CD4-positive, CD25-positive, alpha-beta regulatory T cell (primary cell): Measurements from ENCODE around the gene CERKL. TPM values are rescaled to one million over a fixed set of nuclear protein-coding genes. Genes with fewer than 3 reads are reported as not detected.

Experiments used
- ATAC-seq, 2 donors: fragments of 150-1000 bp; cut with Tn5 transposase; one replicate each; pipeline ENCODE4 v1.10.0; 2021; ENCODE audit warnings: low read depth in 2 of 2, moderate number of reproducible peaks in 2 of 2, moderate library complexity in 1 of 2
- DNase-seq, 3 donors: peaks; one replicate each; pipeline versions ENCODE4 v3.0.0 to v3.0.0-alpha.2; 2012 to 2022; ENCODE audit warnings: mixed read lengths in 1 of 3
- H3K27ac ChIP-seq: one replicate; pipeline ENCODE4 v1.7.0; 2013; ENCODE audit warnings: mild to moderate bottlenecking, low read length; ENCODE audit not compliant: insufficient read depth, poor library complexity, severe bottlenecking
- H3K27me3 ChIP-seq: one replicate; pipeline ENCODE4 v1.7.0; 2013; ENCODE audit warnings: low read length; ENCODE audit not compliant: control insufficient read depth, insufficient read depth
- H3K36me3 ChIP-seq: one replicate; pipeline ENCODE4 v1.7.0; 2013; ENCODE audit warnings: mild to moderate bottlenecking, low read length, moderate library complexity; ENCODE audit not compliant: control insufficient read depth, insufficient read depth
- H3K4me1 ChIP-seq: 2 replicates; pipeline ENCODE4 v1.7.0; 2013; ENCODE audit warnings: mild to moderate bottlenecking, low read length; ENCODE audit not compliant: insufficient read depth, control insufficient read depth, poor library complexity, severe bottlenecking
- H3K4me3 ChIP-seq: one replicate; pipeline ENCODE4 v1.7.0; 2013; ENCODE audit warnings: low read depth, mild to moderate bottlenecking, low read length, moderate library complexity
- H3K9me3 ChIP-seq, 2 experiments: 1 replicate in 1 of 2; 2 replicates in 1 of 2; pipeline ENCODE4 v1.7.0; 2013; ENCODE audit warnings: low read length in 2 of 2, mild to moderate bottlenecking in 1 of 2, moderate library complexity in 1 of 2; ENCODE audit not compliant: control insufficient read depth in 2 of 2
- H3K27ac Mint-ChIP-seq, 3 donors: one replicate each; pipeline ENCODE4 v1.8.0; 2020 to 2022; ENCODE audit warnings: mild to moderate bottlenecking in 3 of 3, mixed read lengths in 3 of 3, moderate library complexity in 2 of 3
- H3K27me3 Mint-ChIP-seq: one replicate; pipeline ENCODE4 v1.8.0; 2022; ENCODE audit warnings: mild to moderate bottlenecking, mixed read lengths
- H3K36me3 Mint-ChIP-seq: one replicate; pipeline ENCODE4 v1.8.0; 2020; ENCODE audit warnings: mixed read lengths
- H3K4me1 Mint-ChIP-seq, 4 donors: one replicate each; pipeline ENCODE4 v1.8.0; 2020 to 2022; ENCODE audit warnings: mixed read lengths in 4 of 4, mild to moderate bottlenecking in 1 of 4
- H3K4me3 Mint-ChIP-seq, 4 donors: one replicate each; pipeline ENCODE4 v1.8.0; 2020 to 2022; ENCODE audit warnings: mild to moderate bottlenecking in 4 of 4, mixed read lengths in 4 of 4, moderate library complexity in 3 of 4
- H3K9me3 Mint-ChIP-seq, 7 donors: one replicate each; pipeline ENCODE4 v1.8.0; 2020 to 2022; ENCODE audit warnings: mixed read lengths in 7 of 7, mild to moderate bottlenecking in 3 of 7, moderate library complexity in 2 of 7
- polyA plus RNA-seq, 4 donors: library from polyadenylated mRNA; unstranded; fragments of 300-500 nt; fragmentation: Illumina TruSeq; gene quantifications; one replicate each; pipeline ENCODE4 v1.2.3, GENCODE V29; 2021
- total RNA-seq: library from RNA; stranded (reverse); gene quantifications from one replicate; pipeline ENCODE4 v1.2.3, GENCODE V29; 2022

The CERKL gene
- total and polyA plus RNA-seq, 5 donors from 2014 or later = 4.2 to 12.0 (median 9.0) TPM; not detected in 1

DNA sequence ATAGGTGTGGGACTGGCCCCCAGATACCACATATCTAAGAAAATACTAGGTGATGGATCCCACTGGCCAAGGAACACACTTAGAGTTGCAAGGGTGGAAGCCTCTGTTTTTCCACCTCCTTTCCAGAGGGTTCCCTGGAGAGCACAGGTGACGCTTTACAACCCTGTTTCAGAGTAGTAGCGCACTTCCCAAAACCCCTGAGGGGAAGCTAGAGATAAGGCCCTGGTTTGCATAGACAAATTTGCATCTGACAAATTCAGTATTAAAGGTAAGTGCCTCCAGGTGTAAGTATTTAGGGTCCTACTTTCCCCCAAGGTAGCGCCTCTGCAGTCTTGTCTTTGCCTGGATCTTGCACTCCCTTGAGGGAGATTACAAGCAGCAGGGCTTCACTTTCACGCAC lies 474 bp upstream of the CERKL start:
- peaks cover 6% of the 10 kb centered on the region for H3K4me1 ChIP-seq
- H3K9me3 ChIP-seq = no peaks in the 10 kb centered on the region
- H3K27me3 ChIP-seq = peaks cover 12% of the 10 kb centered on the region
- DNase-seq = no peak
- no peak for ATAC-seq
- no peak overlapping the region for H3K27ac Mint-ChIP-seq
- H3K27ac ChIP-seq = no peak overlapping the region
- H3K9me3 Mint-ChIP-seq = peaks cover 0 to 2% (median 0%) of the 10 kb centered on the region in 7 donors
- no peak overlapping the region for H3K4me3 ChIP-seq
- peaks cover 3 to 9% (median 5%) of the 10 kb centered on the region in 4 donors for H3K4me1 Mint-ChIP-seq
- H3K36me3 Mint-ChIP-seq = no peaks in the 10 kb centered on the region
- H3K4me3 Mint-ChIP-seq = peak overlapping the region in 2 of 4 donors; percentile 57 to 71
- H3K27me3 Mint-ChIP-seq = peaks cover 57% of the 10 kb centered on the region
- H3K36me3 ChIP-seq = no peaks in the 10 kb centered on the region

DNA sequence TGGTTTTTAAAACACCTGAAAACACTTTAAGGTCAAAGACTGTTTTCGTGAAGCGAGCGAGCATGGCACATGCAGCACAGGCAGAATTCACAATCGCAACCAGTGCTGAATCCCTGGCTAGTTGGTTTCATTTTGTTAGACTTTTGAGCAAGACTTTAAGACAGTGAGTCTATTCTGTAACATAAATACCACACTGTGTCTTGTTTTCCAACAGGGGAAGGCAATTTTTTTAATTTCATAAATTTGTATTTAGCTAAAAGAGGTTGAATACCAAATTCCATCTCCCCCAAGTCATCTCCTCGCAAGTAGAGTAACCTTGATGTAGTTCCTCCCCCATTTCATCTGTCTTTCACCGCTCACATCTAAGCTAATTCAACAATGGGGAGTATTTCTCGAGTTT lies 1.4 kb downstream of the CERKL start:
- Mint-ChIP-seq H3K36me3 (no peaks in the 10 kb centered on the region), H3K27ac (no peak overlapping the region), H3K27me3 (peaks cover 50% of the 10 kb centered on the region), H3K9me3 (peaks cover 0 to 2% (median 0%) of the 10 kb centered on the region in 7 donors), H3K4me1 (peaks cover 3 to 9% (median 5%) of the 10 kb centered on the region in 4 donors), H3K4me3 (no peak overlapping the region)
- H3K4me1 ChIP-seq = peaks cover 6% of the 10 kb centered on the region
- no peaks in the 10 kb centered on the region for H3K9me3 ChIP-seq
- no peak overlapping the region for H3K27ac ChIP-seq
- H3K4me3 ChIP-seq = no peak overlapping the region
- DNase-seq = no peak
- H3K27me3 ChIP-seq = peaks cover 12% of the 10 kb centered on the region
- no peak for ATAC-seq
- H3K36me3 ChIP-seq = no peaks in the 10 kb centered on the region

DNA sequence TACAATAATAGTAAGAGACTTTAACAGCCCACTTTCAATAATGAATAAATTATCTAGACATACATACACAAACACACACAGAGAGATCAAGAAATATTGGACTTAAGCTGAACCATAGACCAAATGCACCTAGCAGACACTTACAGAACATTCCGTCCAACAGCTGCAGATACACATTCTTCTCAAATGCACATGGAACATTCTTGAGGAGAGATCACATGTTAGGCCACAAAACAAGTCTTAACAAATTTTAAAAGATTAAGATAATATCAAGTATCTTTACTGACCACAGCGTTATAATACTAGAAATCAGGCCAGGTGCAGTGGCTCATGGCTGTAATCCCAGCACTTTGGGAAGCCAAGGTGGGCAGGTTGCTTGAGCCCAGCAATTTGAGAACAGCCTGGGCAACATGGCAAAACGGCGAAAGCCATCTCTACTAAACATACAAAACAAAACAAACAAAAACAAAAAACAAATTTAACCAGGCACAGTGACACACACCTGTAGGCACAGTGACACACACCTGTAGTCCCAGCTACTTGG lies 7.4 kb downstream of the CERKL start:
- Histone ChIP-seq H3K4me3 (no peak overlapping the region), H3K27ac (no peak overlapping the region), H3K36me3 (no peaks in the 10 kb centered on the region), H3K27me3 (peaks cover 11% of the 10 kb centered on the region), H3K9me3 (no peaks in the 10 kb centered on the region), H3K4me1 (no peaks in the 10 kb centered on the region)
- DNase-seq (no peak), ATAC-seq (no peak)
- peaks cover 0 to 4% (median 0%) of the 10 kb centered on the region in 7 donors for H3K9me3 Mint-ChIP-seq
- no peak overlapping the region for H3K27ac Mint-ChIP-seq
- H3K4me3 Mint-ChIP-seq = no peak overlapping the region
- peaks cover 27% of the 10 kb centered on the region for H3K27me3 Mint-ChIP-seq
- no peaks in the 10 kb centered on the region for H3K4me1 Mint-ChIP-seq
- no peaks in the 10 kb centered on the region for H3K36me3 Mint-ChIP-seq

DNA sequence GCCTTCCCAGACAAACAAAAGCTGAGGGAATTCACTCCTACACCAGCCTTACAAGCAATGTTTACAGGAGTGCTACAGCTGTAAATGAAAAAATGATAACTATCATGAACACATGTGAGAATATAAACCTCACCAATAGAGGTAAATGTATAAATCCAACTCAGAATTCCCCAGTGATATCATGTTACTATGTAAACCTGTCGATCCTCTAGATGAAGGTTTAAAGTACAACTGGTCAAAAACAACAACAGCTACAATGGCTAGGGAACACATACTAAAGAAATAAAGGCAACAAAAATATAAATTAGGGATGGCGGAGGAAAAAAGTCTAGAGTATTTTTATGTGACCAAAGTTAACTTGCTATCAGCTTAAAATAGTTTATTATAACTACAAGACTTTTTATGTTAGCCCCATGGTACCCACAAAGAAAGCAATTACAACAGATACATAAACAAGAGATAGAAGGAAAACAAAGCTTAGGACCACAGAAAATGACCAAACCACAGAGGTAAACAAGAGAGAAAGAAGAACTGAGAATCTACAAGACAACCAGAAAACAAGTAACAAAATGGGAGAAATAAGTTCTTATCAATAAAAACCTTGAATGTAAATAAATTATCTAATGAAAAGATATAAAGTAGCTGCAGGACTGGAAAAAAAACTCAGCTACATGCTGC lies 8.3 kb downstream of the CERKL start:
- no peaks in the 10 kb centered on the region for H3K4me1 ChIP-seq
- no peaks in the 10 kb centered on the region for H3K36me3 ChIP-seq
- no peak overlapping the region for H3K27ac ChIP-seq
- H3K9me3 ChIP-seq = no peaks in the 10 kb centered on the region
- H3K27me3 Mint-ChIP-seq = peaks cover 26% of the 10 kb centered on the region
- DNase-seq = no peak
- no peaks in the 10 kb centered on the region for H3K4me1 Mint-ChIP-seq
- peaks cover 0 to 4% (median 0%) of the 10 kb centered on the region in 7 donors for H3K9me3 Mint-ChIP-seq
- no peak overlapping the region for H3K27ac Mint-ChIP-seq
- no peaks in the 10 kb centered on the region for H3K36me3 Mint-ChIP-seq
- no peak overlapping the region for H3K4me3 Mint-ChIP-seq
- H3K27me3 ChIP-seq = peaks cover 13% of the 10 kb centered on the region
- ATAC-seq = no peak
- H3K4me3 ChIP-seq = no peak overlapping the region

DNA sequence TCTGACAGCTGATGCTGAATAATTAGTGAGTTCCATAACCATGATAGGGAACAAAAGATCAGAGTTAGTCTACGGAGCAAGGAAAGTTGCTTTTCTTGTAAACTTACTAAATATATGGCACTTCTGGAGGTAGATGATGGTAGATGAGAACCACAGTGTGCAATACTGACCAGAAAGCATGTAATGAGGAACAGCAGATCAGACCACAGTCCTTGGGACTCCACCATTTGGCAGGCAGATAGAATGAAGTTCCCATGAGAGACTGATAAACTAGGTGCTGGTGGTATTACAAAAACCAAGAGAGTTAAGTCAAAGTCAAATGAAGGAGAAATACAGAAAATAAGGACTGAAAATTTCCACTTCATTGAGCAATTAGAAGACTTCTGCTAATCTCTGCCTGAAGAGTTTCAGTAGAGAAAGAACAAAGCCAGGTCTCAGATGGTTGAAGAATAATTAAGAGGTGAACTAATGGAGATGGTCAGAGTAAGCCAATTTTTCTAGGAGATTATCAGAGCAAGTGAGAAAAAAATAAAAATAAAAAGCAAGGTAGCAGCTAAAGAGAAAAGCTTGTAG lies 10.4 kb downstream of the CERKL start:
- Mint-ChIP-seq H3K4me3 (no peak overlapping the region), H3K36me3 (no peaks in the 10 kb centered on the region), H3K27me3 (peaks cover 18% of the 10 kb centered on the region), H3K27ac (no peak overlapping the region), H3K9me3 (peaks cover 0 to 4% (median 0%) of the 10 kb centered on the region in 7 donors), H3K4me1 (no peaks in the 10 kb centered on the region)
- Histone ChIP-seq H3K4me3 (no peak overlapping the region), H3K9me3 (no peaks in the 10 kb centered on the region), H3K36me3 (no peaks in the 10 kb centered on the region), H3K27me3 (peaks cover 19% of the 10 kb centered on the region), H3K27ac (no peak overlapping the region), H3K4me1 (no peaks in the 10 kb centered on the region)
- DNase-seq (no peak), ATAC-seq (no peak)

DNA sequence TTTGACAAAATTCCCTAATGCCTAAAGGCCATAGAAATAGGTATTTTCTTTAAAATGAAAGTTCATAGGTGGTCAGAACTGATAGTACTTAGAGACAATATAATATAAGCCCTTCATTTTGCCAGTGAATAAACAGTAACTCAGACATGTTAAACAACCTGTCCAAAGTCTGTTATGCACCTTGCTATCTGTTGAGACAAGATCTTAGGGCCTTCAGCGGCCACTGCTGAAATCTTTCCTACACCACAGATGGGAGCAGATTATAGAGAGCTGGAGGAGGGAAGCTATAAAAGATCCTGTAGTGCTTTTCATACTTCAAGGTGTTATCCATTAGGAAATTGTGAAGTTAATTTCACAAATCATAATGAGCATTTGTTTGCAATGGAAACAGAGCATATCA lies 13.8 kb downstream of the CERKL start:
- no peaks in the 10 kb centered on the region for H3K36me3 Mint-ChIP-seq
- H3K27me3 Mint-ChIP-seq = peaks cover 6% of the 10 kb centered on the region
- H3K4me1 Mint-ChIP-seq = no peaks in the 10 kb centered on the region
- Histone ChIP-seq H3K4me3 (no peak overlapping the region), H3K27me3 (peaks cover 20% of the 10 kb centered on the region), H3K4me1 (no peaks in the 10 kb centered on the region), H3K27ac (no peak overlapping the region), H3K9me3 (no peaks in the 10 kb centered on the region), H3K36me3 (no peaks in the 10 kb centered on the region)
- H3K27ac Mint-ChIP-seq = no peak overlapping the region
- ATAC-seq (no peak), DNase-seq (no peak)
- no peak overlapping the region for H3K4me3 Mint-ChIP-seq
- peaks cover 0 to 1% (median 0%) of the 10 kb centered on the region in 7 donors for H3K9me3 Mint-ChIP-seq

DNA sequence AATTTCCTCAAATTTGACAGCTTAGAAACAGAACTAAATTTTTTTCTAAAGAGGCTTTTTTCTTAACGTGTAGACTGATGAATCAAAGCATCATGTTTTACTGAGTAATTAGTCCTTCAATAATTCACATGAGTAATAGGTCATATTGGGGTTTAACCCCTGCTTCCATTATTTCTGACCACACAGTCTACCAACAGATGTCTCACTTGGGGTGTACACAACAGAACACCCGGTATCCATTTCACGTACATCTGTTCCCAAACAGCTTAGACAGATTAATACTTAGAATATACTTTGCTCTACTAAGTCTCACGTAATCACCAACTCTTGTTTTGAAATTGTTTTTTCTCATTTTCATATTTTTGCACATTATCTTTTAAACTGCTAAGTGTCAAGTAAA lies 14.8 kb downstream of the CERKL start:
- Mint-ChIP-seq H3K4me3 (no peak overlapping the region), H3K9me3 (peaks cover 0 to 1% (median 0%) of the 10 kb centered on the region in 7 donors), H3K27me3 (peaks cover 5% of the 10 kb centered on the region), H3K27ac (no peak overlapping the region), H3K36me3 (no peaks in the 10 kb centered on the region), H3K4me1 (no peaks in the 10 kb centered on the region)
- H3K4me1 ChIP-seq = no peaks in the 10 kb centered on the region
- ATAC-seq (no peak), DNase-seq (no peak)
- peaks cover 19% of the 10 kb centered on the region for H3K27me3 ChIP-seq
- H3K4me3 ChIP-seq = no peak overlapping the region
- no peak overlapping the region for H3K27ac ChIP-seq
- no peaks in the 10 kb centered on the region for H3K36me3 ChIP-seq
- H3K9me3 ChIP-seq = no peaks in the 10 kb centered on the region

DNA sequence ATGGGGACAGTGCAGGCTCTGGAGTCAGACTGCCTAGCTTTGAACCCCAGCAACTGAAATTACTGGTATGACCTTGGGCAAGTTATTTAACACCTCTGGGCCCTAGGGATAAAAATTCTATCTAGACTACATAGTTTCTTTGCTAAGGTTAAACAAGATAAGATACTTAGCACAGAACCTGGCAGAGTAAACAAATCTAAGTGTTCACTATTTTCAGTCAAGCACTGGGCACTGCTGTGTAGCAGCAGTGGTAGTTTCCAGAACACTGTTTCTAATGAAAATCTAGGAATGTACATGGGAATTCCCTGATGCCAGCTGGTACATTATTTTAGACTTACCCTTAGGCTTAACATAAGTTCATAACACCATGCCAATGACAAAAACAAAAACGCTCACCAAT lies 17.2 kb downstream of the CERKL start:
- Mint-ChIP-seq H3K27ac (no peak overlapping the region), H3K36me3 (no peaks in the 10 kb centered on the region), H3K27me3 (no peaks in the 10 kb centered on the region), H3K9me3 (no peaks in the 10 kb centered on the region), H3K4me1 (no peaks in the 10 kb centered on the region), H3K4me3 (no peak overlapping the region)
- DNase-seq (no peak), ATAC-seq (no peak)
- H3K36me3 ChIP-seq = no peaks in the 10 kb centered on the region
- no peaks in the 10 kb centered on the region for H3K9me3 ChIP-seq
- no peaks in the 10 kb centered on the region for H3K4me1 ChIP-seq
- H3K27me3 ChIP-seq = peaks cover 14% of the 10 kb centered on the region
- no peak overlapping the region for H3K4me3 ChIP-seq
- no peak overlapping the region for H3K27ac ChIP-seq
